ENCODE results near the gene EEF1B2. TPM values are rescaled to one million over a fixed set of nuclear protein-coding genes. Genes with fewer than 3 reads are reported as not detected.
A peak's percentile ranks its signal among the peaks of the same experiment; 100 is the strongest.
"Not testable (repeated sequence)": the region's sequence is repeated elsewhere in the genome, so short reads cannot be mapped to it uniquely, and the experiment has no call there.

The EEF1B2 gene
- 2,641 TPM for polyA plus RNA-seq (2013)

DNA sequence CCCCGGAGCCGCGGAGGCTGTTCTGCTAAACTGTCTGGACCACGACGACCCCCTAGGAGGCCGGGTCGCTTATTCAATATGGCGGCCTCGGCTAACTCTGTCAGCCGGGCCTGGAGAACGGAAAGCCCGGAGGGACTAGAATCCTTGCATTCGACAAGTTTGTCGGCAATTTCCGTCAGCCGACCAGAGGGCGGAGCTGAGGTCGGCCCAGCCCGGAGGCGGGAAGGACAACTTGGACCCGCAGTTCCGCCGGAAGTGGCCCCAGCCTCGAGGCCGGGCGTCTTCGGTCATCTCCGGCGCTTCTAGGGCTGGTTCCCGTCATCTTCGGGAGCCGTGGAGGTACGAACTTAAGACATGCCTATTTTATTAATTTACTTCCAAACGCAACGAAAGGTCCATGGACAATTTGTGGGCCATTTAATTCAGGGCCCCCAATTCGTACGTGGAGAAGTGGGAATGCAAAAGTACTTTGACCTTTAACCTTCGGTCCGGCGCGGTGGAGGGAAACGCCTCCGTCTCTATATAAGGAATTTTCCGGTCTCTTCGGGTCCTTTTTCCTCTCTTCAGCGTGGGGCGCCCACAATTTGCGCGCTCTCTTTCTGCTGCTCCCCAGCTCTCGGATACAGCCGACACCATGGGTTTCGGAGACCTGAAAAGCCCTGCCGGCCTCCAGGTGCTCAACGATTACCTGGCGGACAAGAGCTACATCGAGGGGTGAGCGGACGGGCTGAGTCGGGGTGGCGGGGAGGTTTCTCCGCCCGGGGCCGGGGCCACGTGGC is at the start of gene EEF1B2, which contains the start of gene NDUFS1:
Gene EEF1B2 (plus strand): TSS at position 550 of the 779 bp plus-strand sequence. CDS start 85 bp downstream, at position 635.
Gene NDUFS1 (minus strand): TSS at position 99 of the 779 bp plus-strand sequence. CDS start 5,766 bp downstream, outside the sequence.
- Histone ChIP-seq H3K4me1 (ENCODE audit: control extremely low read depth in 1 of 4, control insufficient read depth in 4 of 4, insufficient read depth in 4 of 4, low read length in 3 of 4) (peaks cover 10 to 31% (median 19%) of the 10 kb centered on the region in 4 experiments), H3K27ac (ENCODE audit: insufficient read depth in 1 of 2, low read depth in 1 of 2, low read length in 2 of 2, poor library complexity in 1 of 2, severe bottlenecking in 2 of 2) (peak within 1 kb of the TSS; percentile 86 to 97), H3K27me3 (replicated peaks in 2 of 5; ENCODE audit: control insufficient read depth in 4 of 5, insufficient read depth in 5 of 5, low read length in 4 of 5) (no peaks in the 10 kb centered on the region), H3K36me3 (ENCODE audit: control insufficient read depth in 4 of 4, insufficient read depth in 4 of 4, low read length in 3 of 4) (peaks cover 4 to 41% (median 25%) of the 10 kb centered on the region in 4 experiments), H3K4me3 (ENCODE audit: control insufficient read depth in 1 of 7, extremely low read depth in 1 of 7, insufficient read depth in 4 of 7, low read depth in 2 of 7, low read length in 6 of 7) (peak within 1 kb of the TSS; percentile 73 to 98 (median 93)), H3K9me3 (ENCODE audit: control extremely low read depth in 1 of 5, control insufficient read depth in 4 of 5, insufficient read depth in 2 of 5, low read depth in 1 of 5, low read length in 4 of 5) (no peaks in the 10 kb centered on the region)
- peak; percentile 98 to 99 (median 99) for DNase-seq
- under 1% methylated on average over 61 of the region's 64 CpGs for WGBS (ENCODE audit: insufficient coverage)
- POLR2A ChIA-PET: no interaction called here
- CTCF ChIA-PET: interaction anchor here (1.0 to 2.7 kb wide), 5 partner anchors 10 to 121 kb away, joined by 3 to 10 read pairs (median 4); no protein-coding TSS in a partner anchor

DNA sequence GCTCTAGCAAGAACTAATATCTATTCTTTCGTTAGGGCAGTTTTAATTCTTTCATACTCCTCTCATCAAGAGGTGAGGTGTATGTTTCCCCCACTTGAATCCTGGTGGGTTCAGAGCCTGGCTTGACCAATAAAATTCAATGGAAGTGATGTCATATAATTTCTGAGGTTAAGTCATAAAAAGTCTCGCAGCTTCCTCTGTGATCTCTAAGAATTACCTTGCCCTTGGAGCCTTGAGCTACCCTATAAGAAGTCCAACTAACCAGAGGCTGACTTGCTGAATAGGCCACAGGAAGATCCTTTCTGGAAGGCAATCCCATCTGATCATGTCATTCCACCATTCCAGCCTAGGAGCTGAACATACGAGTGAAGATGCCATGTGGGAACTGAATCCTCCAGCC is 47.6 kb upstream of the EEF1B2 start:
- no peak for DNase-seq
- H3K36me3 ChIP-seq (ENCODE audit: control insufficient read depth in 4 of 4, insufficient read depth in 4 of 4, low read length in 3 of 4): peaks cover 0 to 6% (median 2%) of the 10 kb centered on the region in 4 experiments
- CTCF ChIA-PET: no interaction called here
- no peaks in the 10 kb centered on the region for H3K27me3 ChIP-seq (replicated peaks in 2 of 5; ENCODE audit: control insufficient read depth in 4 of 5, insufficient read depth in 5 of 5, low read length in 4 of 5)
- H3K27ac ChIP-seq (ENCODE audit: insufficient read depth in 1 of 2, low read depth in 1 of 2, low read length in 2 of 2, poor library complexity in 1 of 2, severe bottlenecking in 2 of 2): no peak overlapping the region
- 96% methylated on average over 2 of the region's 3 CpGs for WGBS (ENCODE audit: insufficient coverage)
- H3K9me3 ChIP-seq (ENCODE audit: control extremely low read depth in 1 of 5, control insufficient read depth in 4 of 5, insufficient read depth in 2 of 5, low read depth in 1 of 5, low read length in 4 of 5): peaks cover 0 to 3% (median 0%) of the 10 kb centered on the region in 5 experiments
- H3K4me3 ChIP-seq (ENCODE audit: control insufficient read depth in 1 of 7, extremely low read depth in 1 of 7, insufficient read depth in 4 of 7, low read depth in 2 of 7, low read length in 6 of 7): no peak overlapping the region
- H3K4me1 ChIP-seq (ENCODE audit: control extremely low read depth in 1 of 4, control insufficient read depth in 4 of 4, insufficient read depth in 4 of 4, low read length in 3 of 4): peaks cover 0 to 6% (median 0%) of the 10 kb centered on the region in 4 experiments
- POLR2A ChIA-PET: no interaction called here

DNA sequence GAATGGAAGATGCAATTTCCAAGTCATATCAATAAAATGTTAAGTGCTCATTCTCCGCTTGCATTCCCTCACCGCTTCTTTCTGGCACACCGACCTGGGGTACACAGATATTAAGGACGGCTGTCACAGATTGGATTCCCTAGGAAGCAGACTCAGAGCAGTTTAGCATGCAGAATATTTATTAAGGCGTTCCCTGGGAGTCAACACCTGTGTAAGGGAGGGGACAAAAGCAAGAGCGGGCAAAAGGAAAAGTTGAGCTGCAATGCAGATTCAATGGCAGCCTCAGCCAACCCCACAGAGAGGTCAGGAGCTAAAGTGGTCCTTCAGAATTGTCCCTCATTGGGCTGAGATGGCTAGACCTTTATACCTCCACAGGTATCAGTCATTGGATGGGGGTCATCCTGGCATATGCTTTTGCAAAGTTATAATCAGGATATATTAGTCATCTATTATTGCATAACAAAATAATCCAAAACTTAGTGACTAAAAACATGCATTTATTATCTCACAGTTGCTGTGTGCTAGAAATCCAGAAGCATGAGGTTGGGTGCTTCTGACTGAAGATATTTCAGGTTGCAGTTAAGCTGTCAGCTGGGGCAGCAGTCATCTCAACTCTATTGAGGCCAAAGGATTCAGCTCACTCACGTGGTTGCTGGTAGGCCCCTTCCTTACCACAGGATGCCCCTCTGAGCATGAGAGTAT is 46.7 kb upstream of the EEF1B2 start:
- Histone ChIP-seq H3K4me1 (ENCODE audit: control extremely low read depth in 1 of 4, control insufficient read depth in 4 of 4, insufficient read depth in 4 of 4, low read length in 3 of 4) (peaks cover 0 to 6% (median 0%) of the 10 kb centered on the region in 4 experiments), H3K27me3 (replicated peaks in 2 of 5; ENCODE audit: control insufficient read depth in 4 of 5, insufficient read depth in 5 of 5, low read length in 4 of 5) (no peaks in the 10 kb centered on the region), H3K36me3 (ENCODE audit: control insufficient read depth in 4 of 4, insufficient read depth in 4 of 4, low read length in 3 of 4) (peaks cover 0 to 6% (median 2%) of the 10 kb centered on the region in 4 experiments), H3K9me3 (ENCODE audit: control extremely low read depth in 1 of 5, control insufficient read depth in 4 of 5, insufficient read depth in 2 of 5, low read depth in 1 of 5, low read length in 4 of 5) (peaks cover 0 to 3% (median 0%) of the 10 kb centered on the region in 5 experiments), H3K4me3 (ENCODE audit: control insufficient read depth in 1 of 7, extremely low read depth in 1 of 7, insufficient read depth in 4 of 7, low read depth in 2 of 7, low read length in 6 of 7) (no peak overlapping the region), H3K27ac (ENCODE audit: insufficient read depth in 1 of 2, low read depth in 1 of 2, low read length in 2 of 2, poor library complexity in 1 of 2, severe bottlenecking in 2 of 2) (no peak overlapping the region)
- ChIA-PET POLR2A (no interaction called here), CTCF (no interaction called here)
- WGBS (ENCODE audit: insufficient coverage): 92% methylated on average over 7 of the region's 7 CpGs
- DNase-seq: peak in 1 of 3 donors; percentile 4

DNA sequence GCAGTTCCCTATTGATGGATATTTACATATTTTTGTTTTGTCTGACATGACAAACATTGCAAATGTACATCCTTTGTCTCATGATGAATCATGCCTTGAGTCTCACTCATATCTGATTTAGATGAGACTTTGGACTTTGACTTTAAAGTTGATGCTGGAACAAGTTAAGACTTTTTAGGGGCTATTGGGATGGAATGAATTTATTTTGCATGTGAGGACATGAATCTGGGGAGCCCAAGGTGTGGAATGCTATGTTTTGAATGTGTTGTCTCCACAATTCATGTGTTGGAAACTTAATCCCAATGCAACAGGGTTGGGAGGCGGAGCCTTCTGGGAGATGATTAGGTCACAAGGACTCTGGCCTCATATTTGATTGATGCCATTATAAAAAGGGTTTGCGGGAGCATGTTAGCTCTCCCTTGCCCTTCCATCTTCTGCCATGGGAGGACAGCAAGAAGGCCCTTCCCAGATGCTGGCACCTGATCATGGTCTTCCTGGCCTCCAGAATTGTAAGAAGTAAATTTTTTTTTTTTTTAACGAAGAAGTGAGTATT is 44.6 kb upstream of the EEF1B2 start:
- Histone ChIP-seq H3K36me3 (ENCODE audit: control insufficient read depth in 4 of 4, insufficient read depth in 4 of 4, low read length in 3 of 4) (peaks cover 0 to 11% (median 4%) of the 10 kb centered on the region in 4 experiments), H3K4me3 (ENCODE audit: control insufficient read depth in 1 of 7, extremely low read depth in 1 of 7, insufficient read depth in 4 of 7, low read depth in 2 of 7, low read length in 6 of 7) (no peak overlapping the region), H3K27me3 (replicated peaks in 2 of 5; ENCODE audit: control insufficient read depth in 4 of 5, insufficient read depth in 5 of 5, low read length in 4 of 5) (no peaks in the 10 kb centered on the region), H3K9me3 (ENCODE audit: control extremely low read depth in 1 of 5, control insufficient read depth in 4 of 5, insufficient read depth in 2 of 5, low read depth in 1 of 5, low read length in 4 of 5) (peaks cover 0 to 3% (median 0%) of the 10 kb centered on the region in 5 experiments), H3K4me1 (ENCODE audit: control extremely low read depth in 1 of 4, control insufficient read depth in 4 of 4, insufficient read depth in 4 of 4, low read length in 3 of 4) (peaks cover 0 to 6% (median 0%) of the 10 kb centered on the region in 4 experiments), H3K27ac (ENCODE audit: insufficient read depth in 1 of 2, low read depth in 1 of 2, low read length in 2 of 2, poor library complexity in 1 of 2, severe bottlenecking in 2 of 2) (no peak overlapping the region)
- ChIA-PET CTCF (no interaction called here), POLR2A (no interaction called here)
- WGBS (ENCODE audit: insufficient coverage): 100% methylated on average over 1 of the region's 3 CpGs
- no peak for DNase-seq

DNA sequence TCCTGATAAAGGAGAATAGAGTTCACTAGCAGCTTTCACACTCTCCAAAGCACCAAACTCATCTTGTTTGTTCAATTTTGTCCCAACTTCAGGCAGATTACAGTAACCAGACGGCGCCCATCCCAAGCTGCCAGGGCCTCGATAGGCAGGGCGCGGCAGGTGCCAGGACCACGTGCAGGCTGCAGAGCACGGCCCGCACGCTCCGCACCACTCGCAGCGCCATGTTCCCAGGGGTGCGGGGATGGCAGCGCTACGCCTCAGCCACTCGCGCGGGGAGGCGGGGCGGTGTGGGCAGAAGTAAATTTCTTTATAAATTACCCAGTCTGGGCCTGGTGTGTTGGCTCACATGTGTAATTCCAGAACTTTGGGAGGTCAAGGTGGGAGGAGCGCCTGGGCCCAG is 43.4 kb upstream of the EEF1B2 start:
- no peak for DNase-seq
- ChIA-PET POLR2A (no interaction called here), CTCF (interaction anchor here (1.3 kb wide), 1 partner anchor 62 kb away, joined by 3 read pairs; no protein-coding TSS in a partner anchor)
- peaks cover 0 to 8% (median 6%) of the 10 kb centered on the region in 5 experiments for H3K9me3 ChIP-seq (ENCODE audit: control extremely low read depth in 1 of 5, control insufficient read depth in 4 of 5, insufficient read depth in 2 of 5, low read depth in 1 of 5, low read length in 4 of 5)
- H3K4me1 ChIP-seq (ENCODE audit: control extremely low read depth in 1 of 4, control insufficient read depth in 4 of 4, insufficient read depth in 4 of 4, low read length in 3 of 4): peaks cover 0 to 6% (median 0%) of the 10 kb centered on the region in 4 experiments
- no peaks in the 10 kb centered on the region for H3K27me3 ChIP-seq (replicated peaks in 2 of 5; ENCODE audit: control insufficient read depth in 4 of 5, insufficient read depth in 5 of 5, low read length in 4 of 5)
- 95% methylated on average over 20 of the region's 21 CpGs for WGBS (ENCODE audit: insufficient coverage)
- no peak overlapping the region for H3K4me3 ChIP-seq (ENCODE audit: control insufficient read depth in 1 of 7, extremely low read depth in 1 of 7, insufficient read depth in 4 of 7, low read depth in 2 of 7, low read length in 6 of 7)
- H3K36me3 ChIP-seq (ENCODE audit: control insufficient read depth in 4 of 4, insufficient read depth in 4 of 4, low read length in 3 of 4): peaks cover 8 to 23% (median 13%) of the 10 kb centered on the region in 4 experiments
- H3K27ac ChIP-seq (ENCODE audit: insufficient read depth in 1 of 2, low read depth in 1 of 2, low read length in 2 of 2, poor library complexity in 1 of 2, severe bottlenecking in 2 of 2): no peak overlapping the region

DNA sequence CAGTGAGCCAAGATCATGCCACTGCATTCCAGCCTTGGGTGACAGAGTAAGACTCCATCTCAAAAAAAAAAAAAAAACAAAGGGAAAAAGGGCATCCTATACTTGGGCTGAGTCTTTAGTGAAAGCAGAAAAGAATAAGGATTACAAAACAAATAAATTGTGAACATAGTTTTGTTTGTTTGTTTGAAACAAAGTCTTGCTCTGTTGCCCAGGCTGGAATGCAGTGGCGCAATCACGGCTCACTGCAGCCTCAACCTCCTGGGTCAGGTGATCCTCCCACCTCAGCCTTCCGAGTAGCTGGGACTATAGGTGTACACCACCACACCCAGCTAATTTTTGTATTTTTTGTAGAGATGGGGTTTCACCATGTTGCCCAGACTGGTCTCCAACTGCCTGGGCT is 37.1 kb upstream of the EEF1B2 start:
- not testable (repeated sequence) for H3K27me3 ChIP-seq (replicated peaks in 2 of 5; ENCODE audit: control insufficient read depth in 4 of 5, insufficient read depth in 5 of 5, low read length in 4 of 5); H3K4me3 ChIP-seq (ENCODE audit: control insufficient read depth in 1 of 7, extremely low read depth in 1 of 7, insufficient read depth in 4 of 7, low read depth in 2 of 7, low read length in 6 of 7); H3K9me3 ChIP-seq (ENCODE audit: control extremely low read depth in 1 of 5, control insufficient read depth in 4 of 5, insufficient read depth in 2 of 5, low read depth in 1 of 5, low read length in 4 of 5); H3K27ac ChIP-seq (ENCODE audit: insufficient read depth in 1 of 2, low read depth in 1 of 2, low read length in 2 of 2, poor library complexity in 1 of 2, severe bottlenecking in 2 of 2); H3K4me1 ChIP-seq (ENCODE audit: control extremely low read depth in 1 of 4, control insufficient read depth in 4 of 4, insufficient read depth in 4 of 4, low read length in 3 of 4); DNase-seq
- ChIA-PET POLR2A (interaction anchor here (0.6 kb wide), 2 partner anchors 97 to 669 kb away, joined by 3 read pairs; no protein-coding TSS in a partner anchor), CTCF (interaction anchor here (1.3 kb wide), 1 partner anchor 100 kb away, joined by 5 read pairs; no protein-coding TSS in a partner anchor)
- no CpG with 5 or more reads among the region's 3 CpGs for WGBS (ENCODE audit: insufficient coverage)
- peaks cover 24 to 69% (median 51%) of the 10 kb centered on the region in 4 experiments for H3K36me3 ChIP-seq (ENCODE audit: control insufficient read depth in 4 of 4, insufficient read depth in 4 of 4, low read length in 3 of 4)
